Fibroblast of skin of left biceps (primary cell): ENCODE measurements around the gene TINAGL1.
A peak's percentile ranks its signal among the peaks of the same experiment; 100 is the strongest.

ENCODE experiments used
- DNase-seq, 2 experiments: peaks; one replicate each; pipeline ENCODE4 v3.0.0-alpha.2; 2013; ENCODE audit warnings: low read depth in 2 of 2

TINAGL1 gene

GRCh38 chr1:31568895-31569595 lies 7.3 kb upstream of the TINAGL1 start:
- DNase-seq: no peak

- DNase-seq: no peak
These were observed 6.6 kb upstream of the TINAGL1 start for GRCh38 chr1:31569596-31570173.

- DNase-seq: no peak
These were observed 6.1 kb upstream of the TINAGL1 start for GRCh38 chr1:31570228-31570627.

GRCh38 chr1:31570906-31571305 lies 5.4 kb upstream of the TINAGL1 start:
- no peak for DNase-seq

GRCh38 chr1:31571340-31572295 lies 4.7 kb upstream of the TINAGL1 start:
- no peak for DNase-seq

GRCh38 chr1:31572323-31573104 lies 3.8 kb upstream of the TINAGL1 start:
- no peak for DNase-seq

GRCh38 chr1:31573261-31573660 lies 3.1 kb upstream of the TINAGL1 start:
- DNase-seq: no peak

- DNase-seq: no peak
These were observed 1.5 kb upstream of the TINAGL1 start for GRCh38 chr1:31574749-31575368.

- DNase-seq: no peak
These were observed 760 bp upstream of the TINAGL1 start for GRCh38 chr1:31575369-31576140.

GRCh38 chr1:31576743-31577455 lies 584 bp downstream of the TINAGL1 start:
- no peak for DNase-seq

- peak; percentile 53 to 62 for DNase-seq
These were observed 1.3 kb downstream of the TINAGL1 start for GRCh38 chr1:31577515-31578192.

- DNase-seq: no peak
These were observed 3.1 kb downstream of the TINAGL1 start for GRCh38 chr1:31579374-31579773.

- DNase-seq: peak in 1 of 2 experiments; percentile 26
These were observed 4.2 kb downstream of the TINAGL1 start for GRCh38 chr1:31580513-31580870.

- DNase-seq: no peak
These were observed 4.7 kb downstream of the TINAGL1 start for GRCh38 chr1:31580891-31581603.

- DNase-seq: no peak
These were observed 5.8 kb downstream of the TINAGL1 start for GRCh38 chr1:31581821-31582810.

GRCh38 chr1:31583082-31583994 lies 7.0 kb downstream of the TINAGL1 start:
- DNase-seq: no peak
